Activated CD4-positive, CD25-positive, alpha-beta regulatory T cell (primary cell): ENCODE data around the gene EXOC4.

Source experiments
- DNase-seq, 4 experiments: peaks; one replicate each; lab custom pipeline; 2025; lab: John Stamatoyannopoulos, UW

Gene EXOC4

DNA sequence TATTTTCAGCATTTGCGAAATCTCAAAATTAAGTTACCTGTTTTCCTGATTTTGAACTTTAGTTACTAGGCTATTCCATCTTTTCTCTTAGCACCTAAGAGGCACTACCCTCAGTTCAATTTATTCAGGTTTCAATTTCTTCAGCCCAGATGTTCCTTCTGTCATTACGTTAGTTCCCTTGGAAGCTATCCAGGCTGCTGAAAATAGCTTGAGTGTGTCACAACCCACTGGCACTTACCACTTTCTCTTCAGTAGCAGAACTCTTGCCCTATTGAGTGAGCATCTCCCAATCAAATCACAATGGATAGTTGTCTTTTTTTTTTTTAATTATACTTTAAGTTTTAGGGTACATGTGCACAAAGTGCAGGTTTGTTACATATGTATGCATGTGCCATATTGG lies 541.6 kb downstream of the EXOC4 start:
- DNase-seq: no peak

DNA sequence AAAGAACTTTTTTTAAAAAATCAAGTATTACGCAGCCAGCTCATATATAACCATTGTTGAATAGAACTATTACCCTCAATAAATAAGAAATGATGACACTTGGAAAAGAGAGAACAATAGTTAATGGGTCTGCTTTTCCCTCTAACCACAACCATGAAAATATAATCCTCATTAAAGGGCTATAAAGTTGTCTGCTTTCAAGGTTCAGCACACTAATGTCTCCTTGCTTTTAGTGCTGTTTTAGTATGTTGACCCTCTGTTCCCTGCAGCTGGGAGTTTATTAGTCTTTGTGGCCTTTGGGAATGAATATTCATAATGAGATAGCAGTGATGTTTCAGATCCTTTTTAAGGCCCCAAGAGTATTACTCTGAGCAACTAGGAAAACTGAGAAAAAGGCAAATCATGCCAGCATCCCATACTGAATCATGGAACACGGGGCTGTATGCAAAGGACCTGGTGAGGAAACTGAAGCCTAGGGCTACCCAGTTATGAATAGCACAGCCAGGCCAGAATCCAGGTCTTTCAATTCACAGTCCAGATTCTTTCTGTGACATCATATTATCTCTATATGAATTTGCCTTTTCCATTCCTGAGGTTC lies 542.3 kb downstream of the EXOC4 start:
- DNase-seq: no peak

GRCh38 chr7:133796782-133797745 lies 544.2 kb downstream of the EXOC4 start:
- no peak for DNase-seq

DNA sequence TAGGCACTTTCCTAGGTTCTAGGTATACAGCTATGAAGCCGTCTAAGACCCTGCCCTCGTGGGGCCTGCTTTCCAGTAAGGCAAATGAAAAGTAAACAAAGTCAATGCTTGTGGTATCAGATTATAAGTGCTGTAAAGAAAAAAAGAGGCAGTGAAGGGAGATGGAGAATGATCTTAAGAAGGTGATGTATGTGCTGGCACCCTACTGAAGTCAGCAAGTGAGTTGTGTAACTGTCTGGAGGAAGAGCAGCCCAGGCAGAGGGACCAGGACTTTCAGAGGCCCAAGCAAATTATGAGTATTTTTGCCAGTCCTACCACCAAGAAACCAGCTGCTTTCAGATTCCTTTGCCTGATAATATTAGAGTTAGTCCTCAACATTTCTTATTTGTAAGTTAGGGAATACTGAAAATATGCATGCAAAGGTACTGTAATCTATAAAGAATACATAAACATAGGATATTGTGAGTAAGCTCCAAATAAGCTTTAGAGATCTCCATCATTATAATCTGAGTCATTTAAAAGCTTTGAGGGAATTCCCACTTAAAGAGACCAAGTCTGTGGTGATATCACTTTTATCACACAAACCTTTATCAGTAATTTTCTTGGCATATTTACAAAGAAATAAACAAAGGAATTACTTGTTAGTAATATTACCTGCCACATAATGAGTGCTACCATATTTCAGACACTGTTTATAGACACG lies 545.1 kb downstream of the EXOC4 start:
- no peak for DNase-seq

- DNase-seq: no peak
These were observed 548.5 kb downstream of the EXOC4 start for GRCh38 chr7:133801341-133801740.

- no peak for DNase-seq
These were observed 551.2 kb downstream of the EXOC4 start for GRCh38 chr7:133804127-133804526.

DNA sequence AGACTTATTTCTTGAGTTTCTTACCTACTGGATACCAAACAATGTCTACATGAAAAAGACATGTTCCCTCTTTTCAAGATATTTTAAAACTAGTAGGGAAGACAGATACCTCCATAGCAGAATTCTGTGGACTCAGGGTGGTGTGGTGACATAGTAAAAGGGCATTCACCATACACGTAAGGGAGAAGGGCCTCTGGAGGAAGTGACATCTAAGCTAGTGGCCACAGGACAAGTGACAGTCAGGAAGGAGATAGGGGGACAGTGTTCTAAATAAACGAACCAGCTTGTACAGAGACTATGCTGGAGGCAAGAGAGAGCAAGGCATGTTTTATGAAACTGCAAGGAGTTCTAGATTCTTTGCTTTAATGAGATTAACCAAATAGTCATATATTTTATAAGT lies 552.5 kb downstream of the EXOC4 start:
- no peak for DNase-seq

DNA sequence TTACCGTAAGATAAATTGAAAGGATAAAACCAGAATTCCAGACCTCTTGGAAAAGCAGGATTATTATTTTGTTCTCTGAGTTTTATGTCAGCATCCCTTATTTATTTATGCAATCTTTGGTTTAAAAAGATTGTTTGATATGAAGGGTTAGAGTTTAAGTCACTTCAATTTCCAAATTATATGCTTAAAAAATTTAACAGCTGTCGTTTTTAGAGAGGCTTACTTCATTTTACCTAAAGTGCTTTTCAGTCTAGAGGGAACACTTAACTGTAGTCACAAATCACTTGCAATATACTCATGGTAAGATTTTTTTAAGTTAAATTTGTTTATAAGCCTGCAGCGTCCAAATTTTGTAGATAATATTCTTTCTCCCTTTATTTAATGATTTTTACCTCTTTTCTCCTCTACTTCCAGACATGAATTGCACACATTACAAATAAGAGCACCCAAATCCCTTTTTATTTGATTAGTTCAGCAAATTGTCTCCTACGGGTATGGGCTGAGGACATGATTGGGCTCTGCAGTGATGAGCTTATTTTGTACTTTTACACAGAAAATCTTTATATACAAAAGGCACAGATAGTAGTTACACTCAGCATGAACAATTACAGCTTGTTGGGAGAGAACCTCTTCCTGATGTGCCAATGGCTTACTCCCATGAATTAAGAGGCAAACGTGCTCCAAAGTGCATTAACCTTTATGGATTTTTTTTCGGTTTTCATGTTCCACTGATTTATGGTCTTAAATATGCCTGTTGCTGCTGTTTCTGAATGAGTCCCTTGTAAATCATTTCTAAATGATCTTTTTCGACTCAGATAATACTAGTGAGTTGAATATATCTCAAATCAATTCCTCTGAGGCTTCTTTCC lies 555.0 kb downstream of the EXOC4 start:
- no peak for DNase-seq

GRCh38 chr7:133808493-133808866 lies 555.6 kb downstream of the EXOC4 start:
- no peak for DNase-seq

GRCh38 chr7:133812877-133813276 lies 560.0 kb downstream of the EXOC4 start:
- DNase-seq: no peak

DNA sequence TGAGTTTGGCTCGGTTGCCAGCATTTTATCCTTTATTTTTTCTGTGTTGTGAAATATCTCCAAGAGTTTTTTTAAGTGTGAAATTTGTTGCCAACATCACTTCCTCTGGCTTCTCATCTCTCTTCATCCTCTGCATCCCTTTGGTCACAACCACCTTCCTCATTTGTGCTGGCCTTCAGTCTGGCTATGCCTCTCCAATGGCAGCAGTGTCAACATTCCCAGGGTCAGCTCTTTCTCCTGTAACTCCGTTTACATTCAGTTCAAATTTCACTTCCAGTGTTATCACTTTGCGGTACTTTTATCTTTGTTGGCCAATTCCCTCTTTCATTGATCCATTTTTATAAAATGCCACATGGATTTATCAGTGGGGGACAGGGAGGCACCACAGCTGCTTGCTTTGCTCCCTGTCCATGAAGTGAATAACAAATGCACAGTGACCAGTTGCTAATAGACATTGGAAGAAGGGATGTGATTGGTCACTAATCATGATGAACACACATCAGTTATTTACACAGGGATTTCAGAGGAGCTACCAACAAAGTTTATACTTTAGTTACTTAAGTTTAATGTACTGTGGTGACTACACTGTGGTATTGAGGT lies 562.8 kb downstream of the EXOC4 start:
- no peak for DNase-seq

GRCh38 chr7:133819695-133820094 lies 566.8 kb downstream of the EXOC4 start:
- DNase-seq: no peak

- no peak for DNase-seq
These were observed 567.7 kb downstream of the EXOC4 start for GRCh38 chr7:133820584-133820983.

- no peak for DNase-seq
These were observed 568.3 kb downstream of the EXOC4 start for GRCh38 chr7:133821171-133821570.

DNA sequence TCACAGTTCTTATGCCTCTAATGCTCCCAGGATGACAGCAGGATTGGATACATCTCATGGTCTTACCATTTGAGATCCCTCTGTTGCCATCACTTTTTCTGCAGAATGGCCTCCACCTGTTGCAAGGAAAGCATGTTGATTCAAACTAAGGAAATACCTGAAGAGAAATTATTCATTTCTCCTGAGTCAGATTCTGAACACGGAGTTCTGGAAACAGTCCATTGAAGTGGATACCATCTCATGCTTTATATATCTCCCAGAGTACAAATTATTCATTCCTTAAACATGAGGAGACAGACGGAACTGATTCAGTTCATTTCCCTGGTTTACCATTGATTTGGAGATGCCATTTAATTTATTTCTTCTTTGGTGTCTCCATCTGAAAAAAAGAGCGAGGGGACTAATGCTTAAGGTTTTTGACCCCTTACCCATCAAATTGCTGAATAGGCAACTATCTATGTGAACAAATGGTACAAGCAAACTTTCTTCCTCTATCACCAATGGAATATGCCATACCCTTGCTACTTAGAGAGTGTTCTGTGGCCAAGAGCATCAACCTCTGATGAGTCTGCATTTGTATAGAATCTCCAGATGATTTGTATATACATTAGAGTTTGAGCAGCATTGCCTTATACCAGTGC lies 569.2 kb downstream of the EXOC4 start:
- no peak for DNase-seq

- no peak for DNase-seq
These were observed 570.1 kb downstream of the EXOC4 start for GRCh38 chr7:133822868-133823552.

DNA sequence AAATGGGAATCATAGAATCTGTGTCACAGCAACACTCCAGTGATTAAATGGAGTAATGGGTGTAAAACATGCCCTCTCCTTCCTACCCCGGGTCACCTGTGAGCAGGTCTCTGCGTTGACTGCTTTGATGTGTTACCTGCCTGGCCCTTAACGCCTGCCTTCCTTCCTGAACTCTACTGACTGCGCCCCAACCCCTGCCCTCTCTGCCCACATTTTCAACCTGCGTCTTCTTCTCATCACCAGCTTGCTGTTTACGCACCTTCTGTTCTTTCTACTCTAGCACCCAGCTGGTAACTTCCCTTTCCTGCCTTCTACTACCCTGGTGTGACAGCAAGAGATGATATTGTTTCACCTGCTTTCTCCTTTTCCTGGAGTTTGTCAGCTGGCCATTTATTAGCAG lies 571.3 kb downstream of the EXOC4 start:
- DNase-seq: no peak

- no peak for DNase-seq
These were observed 575.1 kb downstream of the EXOC4 start for GRCh38 chr7:133827707-133828623.

DNA sequence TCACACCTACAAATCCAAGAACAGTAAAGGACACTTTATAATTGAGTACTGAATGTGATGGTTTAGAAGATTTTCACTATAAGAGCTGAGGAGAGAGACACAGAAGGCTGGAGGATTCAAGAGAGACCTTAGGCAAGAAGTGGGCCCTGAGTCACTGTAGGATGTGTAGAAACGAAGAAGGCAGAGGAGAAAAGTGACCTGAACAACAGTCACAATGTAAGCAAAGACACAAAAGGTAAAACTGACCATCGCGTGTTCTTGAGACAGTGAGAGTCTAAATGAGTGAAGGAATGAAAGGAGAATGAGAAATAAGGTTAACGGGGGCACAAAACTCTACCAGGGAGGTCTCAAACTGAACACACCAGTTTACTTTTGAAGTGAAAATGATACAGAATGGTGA lies 576.0 kb downstream of the EXOC4 start:
- DNase-seq: no peak
